HepG2 (cell line): ENCODE data around the gene NEDD8. TPM values are rescaled to one million over a fixed set of nuclear protein-coding genes. Genes with fewer than 3 reads are reported as not detected.

Experiments used
- ARID5B ChIP-seq: IDR thresholded peaks from 2 replicates; pipeline ENCODE4 v1.4.0; 2020; ENCODE audit warnings: mild to moderate bottlenecking, missing genetic modification reagents
- CBX1 ChIP-seq: IDR thresholded peaks from one replicate; pipeline ENCODE4 v1.6.1; 2016; ENCODE audit warnings: antibody characterized with exemption, low read depth
- HMG20B ChIP-seq: conservative IDR thresholded peaks from 2 replicates; pipeline ENCODE4 v1.6.1; 2016; ENCODE audit warnings: missing genetic modification reagents, missing compliant biosample characterization
- HNRNPUL1 ChIP-seq: fragments of 200-400 bp; formaldehyde crosslinking; IDR thresholded peaks from 2 replicates; pipeline ENCODE4 v1.6.1; 2017; ENCODE audit warnings: low read depth, mild to moderate bottlenecking, low read length, moderate library complexity
- JDP2 ChIP-seq: sonication (generic); formaldehyde crosslinking; IDR thresholded peaks from 2 replicates; pipeline ENCODE4 v1.8.1; 2022; ENCODE audit warnings: missing genetic modification reagents, borderline replicate concordance
- KAT7 ChIP-seq: IDR thresholded peaks from 2 replicates; pipeline ENCODE4 v1.6.1; 2018; ENCODE audit warnings: borderline replicate concordance, missing compliant biosample characterization
- MED1 ChIP-seq: sonication (generic); formaldehyde crosslinking; IDR thresholded peaks from 2 replicates; pipeline ENCODE4 v1.4.0; 2020; ENCODE audit warnings: missing genetic modification reagents
- PCBP1 ChIP-seq: fragments of 200-400 bp; formaldehyde crosslinking; IDR thresholded peaks from 2 replicates; pipeline ENCODE4 v1.6.1; 2017; ENCODE audit warnings: mild to moderate bottlenecking, low read depth, low read length, borderline replicate concordance
- RBAK ChIP-seq: sonication (generic); formaldehyde crosslinking; IDR thresholded peaks from 2 replicates; pipeline ENCODE4 v1.5.1; 2020; ENCODE audit warnings: mild to moderate bottlenecking, missing genetic modification reagents
- SKI ChIP-seq: fragments of 450-650 bp; IDR thresholded peaks from one replicate; pipeline ENCODE4 v1.6.1; 2018; ENCODE audit warnings: mild to moderate bottlenecking; ENCODE audit not compliant: partially characterized antibody
- YEATS4 ChIP-seq: sonication (generic); formaldehyde crosslinking; IDR thresholded peaks from 2 replicates; pipeline ENCODE4 v1.4.0; 2020; ENCODE audit warnings: missing genetic modification reagents, borderline replicate concordance
- ZBTB7A ChIP-seq: sonication (generic); formaldehyde crosslinking; IDR thresholded peaks from 2 replicates; pipeline ENCODE4 v1.8.0; 2022; ENCODE audit warnings: mild to moderate bottlenecking, missing genetic modification reagents
- ZFP37 ChIP-seq: sonication (generic); formaldehyde crosslinking; IDR thresholded peaks from 2 replicates; pipeline ENCODE4 v1.4.0; 2020; ENCODE audit warnings: missing genetic modification reagents, borderline replicate concordance
- ZKSCAN5 ChIP-seq: sonication (generic); formaldehyde crosslinking; IDR thresholded peaks from 2 replicates; pipeline ENCODE4 v1.5.1; 2020; ENCODE audit warnings: mild to moderate bottlenecking, missing genetic modification reagents
- ZNF101 ChIP-seq: sonication (generic); formaldehyde crosslinking; IDR thresholded peaks from 2 replicates; pipeline ENCODE4 v1.4.0; 2020; ENCODE audit warnings: mild to moderate bottlenecking, low read depth, missing genetic modification reagents, borderline replicate concordance
- ZNF142 ChIP-seq: sonication (generic); formaldehyde crosslinking; IDR thresholded peaks from 2 replicates; pipeline ENCODE4 v1.4.0; 2020; ENCODE audit warnings: missing genetic modification reagents
- ZNF337 ChIP-seq: sonication (generic); formaldehyde crosslinking; IDR thresholded peaks from 2 replicates; pipeline ENCODE4 v1.5.1; 2020; ENCODE audit warnings: missing genetic modification reagents, low read depth, mild to moderate bottlenecking, borderline replicate concordance
- ZNF496 ChIP-seq: sonication (generic); formaldehyde crosslinking; IDR thresholded peaks from 2 replicates; pipeline ENCODE4 v1.8.1; 2023; ENCODE audit warnings: mild to moderate bottlenecking, moderate library complexity, missing genetic modification reagents; ENCODE audit not compliant: insufficient replicate concordance
- ZNF746 ChIP-seq: sonication (generic); formaldehyde crosslinking; IDR thresholded peaks from 2 replicates; pipeline ENCODE4 v1.8.0; 2022; ENCODE audit warnings: mild to moderate bottlenecking, missing genetic modification reagents
- ZNF766 ChIP-seq: sonication (generic); formaldehyde crosslinking; IDR thresholded peaks from 2 replicates; pipeline ENCODE4 v1.5.0; 2020; ENCODE audit warnings: missing genetic modification reagents, borderline replicate concordance
- polyA plus RNA-seq, 8 experiments: library from polyadenylated mRNA; depleted of rRNA in 3 of 8; stranded (reverse) in 7 of 8; unstranded in 1 of 8; fragments of >200 nt; fragmentation: Illumina TruSeq in 4 of 8; extraction: Trizol in 4 of 8; gene quantifications; 2 replicates each; pipeline versions ENCODE4 v1.2.1 to v1.2.3, GENCODE V29; 2011 to 2016; ENCODE audit warnings: low read depth in 4 of 8, missing spikeins in 1 of 8, mixed read lengths in 1 of 8; ENCODE audit not compliant: insufficient read depth in 1 of 8
- total RNA-seq, 5 experiments: library from RNA; depleted of rRNA; stranded (reverse); fragments of >200 nt; fragmentation: Illumina TruSeq; extraction: Trizol; gene quantifications; 2 replicates each; pipeline ENCODE4 v1.2.3, GENCODE V29; 2016; ENCODE audit warnings: low read depth in 1 of 5

NEDD8 gene
- total and polyA plus RNA-seq, 2 of the 13 experiments (the other 11 are each of a cell fraction or from before 2014, with no cell fraction given) = 535 to 713 TPM

GRCh38 chr14:24271134-24271833 is 39.1 kb upstream of the NEDD8 start, which contains the start of gene RABGGTA (continued):
- TF ChIP-seq ZNF496 (peak; percentile 72), HMG20B (CRISPR knock-in tag) (peak; percentile 85), ZNF766 (CRISPR knock-in tag) (peak; percentile 99), ZNF101 (CRISPR knock-in tag) (peak; percentile 90; the same call in 1 of the 2 replicates), YEATS4 (CRISPR knock-in tag) (peak; percentile 100), PCBP1 (no peak; the same call in 1 of the 2 replicates), MED1 (peak; percentile 98), KAT7 (CRISPR knock-in tag) (peak; percentile 100), ZNF142 (peak; percentile 96), ZBTB7A (CRISPR knock-in tag) (peak; percentile 99), ZNF746 (peak; percentile 82), ZFP37 (peak; percentile 97), JDP2 (CRISPR knock-in tag) (peak; percentile 75), ARID5B (CRISPR knock-in tag) (peak; percentile 86), ZNF337 (CRISPR knock-in tag) (peak; percentile 95; the same call in 1 of the 2 replicates), SKI (peak; percentile 88), HNRNPUL1 (no peak), ZKSCAN5 (peak; percentile 71), RBAK (CRISPR knock-in tag) (peak; percentile 77), CBX1 (peak; percentile 99)
